GM12801 (cell line): Measurements from ENCODE around the gene RAB17.

Experiments used
- TF ChIP-seq, protein P1 (sequence below): IDR thresholded peaks from one replicate; pipeline ENCODE4 v1.5.1; 2011; ENCODE audit warnings: control low read depth; ENCODE audit not compliant: insufficient read length; ENCODE audit errors: extremely low read depth

The RAB17 gene

DNA sequence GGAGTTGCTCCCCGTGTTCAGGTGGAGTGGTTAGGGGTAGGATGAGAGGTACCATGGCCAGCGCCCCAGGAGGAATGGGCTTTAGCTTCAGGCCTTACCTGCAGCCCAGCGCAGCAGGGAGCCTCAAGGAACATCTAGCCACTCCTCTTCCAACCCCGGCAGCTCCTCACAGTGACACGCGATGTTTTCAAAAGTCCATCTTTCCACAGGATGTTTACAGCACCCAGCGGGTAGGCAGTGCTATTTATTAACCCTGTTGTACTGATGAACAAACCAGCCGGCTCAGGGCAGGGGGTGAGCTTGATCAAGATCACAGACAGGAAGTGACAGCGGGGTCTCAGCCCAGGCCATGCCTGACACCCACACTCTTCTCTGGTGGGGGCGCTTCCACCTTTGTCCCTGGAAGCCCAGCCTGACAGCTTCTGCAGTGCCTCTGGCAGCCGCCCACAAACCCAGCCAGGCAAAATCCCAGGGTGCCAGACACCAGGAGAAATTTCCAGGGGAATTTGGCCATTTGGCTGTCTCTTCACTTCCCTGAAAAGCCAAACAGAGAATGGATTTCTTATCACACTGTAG, 42.6 kb downstream of the RAB17 start:
- TF ChIP-seq, protein P1, sequence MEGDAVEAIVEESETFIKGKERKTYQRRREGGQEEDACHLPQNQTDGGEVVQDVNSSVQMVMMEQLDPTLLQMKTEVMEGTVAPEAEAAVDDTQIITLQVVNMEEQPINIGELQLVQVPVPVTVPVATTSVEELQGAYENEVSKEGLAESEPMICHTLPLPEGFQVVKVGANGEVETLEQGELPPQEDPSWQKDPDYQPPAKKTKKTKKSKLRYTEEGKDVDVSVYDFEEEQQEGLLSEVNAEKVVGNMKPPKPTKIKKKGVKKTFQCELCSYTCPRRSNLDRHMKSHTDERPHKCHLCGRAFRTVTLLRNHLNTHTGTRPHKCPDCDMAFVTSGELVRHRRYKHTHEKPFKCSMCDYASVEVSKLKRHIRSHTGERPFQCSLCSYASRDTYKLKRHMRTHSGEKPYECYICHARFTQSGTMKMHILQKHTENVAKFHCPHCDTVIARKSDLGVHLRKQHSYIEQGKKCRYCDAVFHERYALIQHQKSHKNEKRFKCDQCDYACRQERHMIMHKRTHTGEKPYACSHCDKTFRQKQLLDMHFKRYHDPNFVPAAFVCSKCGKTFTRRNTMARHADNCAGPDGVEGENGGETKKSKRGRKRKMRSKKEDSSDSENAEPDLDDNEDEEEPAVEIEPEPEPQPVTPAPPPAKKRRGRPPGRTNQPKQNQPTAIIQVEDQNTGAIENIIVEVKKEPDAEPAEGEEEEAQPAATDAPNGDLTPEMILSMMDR, result no peak

DNA sequence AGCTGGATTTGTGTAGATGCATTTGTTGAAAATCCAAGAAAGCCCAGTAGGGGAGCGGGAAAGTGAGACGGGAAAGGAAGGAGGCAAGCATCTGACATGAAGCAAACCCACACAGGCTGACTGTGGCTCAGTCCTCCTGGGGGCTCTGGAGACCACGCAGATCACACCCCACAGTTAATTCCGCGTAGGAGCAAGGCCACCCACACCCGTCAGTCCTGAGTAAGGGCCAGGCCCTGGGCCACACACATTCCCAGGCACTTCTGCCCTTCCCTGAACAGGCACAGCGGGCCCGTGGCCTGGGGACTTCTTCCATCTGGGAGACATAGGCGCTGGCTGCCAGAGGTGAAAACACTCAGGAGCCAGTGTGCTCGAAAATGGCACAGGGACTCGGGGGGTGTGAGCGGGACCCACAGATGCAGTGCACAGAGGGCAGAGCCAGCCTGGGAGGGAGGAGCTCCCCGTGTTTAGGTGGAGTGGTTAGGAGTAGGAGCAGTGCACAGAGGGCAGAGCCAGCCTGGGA, 43.6 kb downstream of the RAB17 start:
- TF ChIP-seq, protein P1, result no peak

DNA sequence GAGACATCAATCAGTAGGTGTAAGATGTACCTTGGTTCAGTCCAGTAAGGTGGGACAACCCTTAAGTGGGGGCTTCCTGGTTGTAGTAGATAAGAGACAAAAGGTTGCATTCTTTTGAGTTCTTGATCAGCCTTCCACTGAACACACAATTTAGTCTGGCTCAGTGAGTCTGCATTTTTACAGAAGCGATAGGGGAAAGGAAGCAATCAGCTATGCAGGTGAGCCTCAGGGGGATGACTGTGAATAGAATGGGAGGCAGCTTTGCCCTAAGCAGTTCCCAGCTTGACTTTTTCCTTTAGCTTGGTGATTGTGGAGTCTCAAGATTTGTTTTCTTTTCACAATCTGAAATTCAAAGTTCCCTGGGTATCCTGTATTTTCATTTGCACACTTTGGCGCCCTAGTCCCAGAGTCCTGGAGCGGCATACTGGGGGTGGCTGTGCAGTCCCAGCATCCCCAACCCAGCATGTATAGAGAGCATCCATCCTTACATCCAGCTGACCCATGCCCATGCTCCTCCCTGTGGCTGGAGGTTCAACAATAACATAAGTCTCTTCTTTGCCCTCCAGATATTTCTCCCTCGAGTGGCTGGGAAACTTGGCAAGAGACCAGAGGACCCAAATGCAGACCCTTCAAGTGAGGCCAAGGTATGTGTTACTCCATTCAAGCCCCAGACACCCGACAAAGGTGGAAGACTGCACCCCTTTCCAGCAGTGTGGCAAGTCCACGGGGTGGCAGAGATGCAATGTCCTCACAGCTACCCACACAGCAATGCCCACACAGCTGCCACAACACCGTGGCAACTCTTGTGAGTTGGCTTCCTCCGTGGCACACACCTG, 44.3 kb downstream of the RAB17 start:
- TF ChIP-seq, protein P1, result no peak

DNA sequence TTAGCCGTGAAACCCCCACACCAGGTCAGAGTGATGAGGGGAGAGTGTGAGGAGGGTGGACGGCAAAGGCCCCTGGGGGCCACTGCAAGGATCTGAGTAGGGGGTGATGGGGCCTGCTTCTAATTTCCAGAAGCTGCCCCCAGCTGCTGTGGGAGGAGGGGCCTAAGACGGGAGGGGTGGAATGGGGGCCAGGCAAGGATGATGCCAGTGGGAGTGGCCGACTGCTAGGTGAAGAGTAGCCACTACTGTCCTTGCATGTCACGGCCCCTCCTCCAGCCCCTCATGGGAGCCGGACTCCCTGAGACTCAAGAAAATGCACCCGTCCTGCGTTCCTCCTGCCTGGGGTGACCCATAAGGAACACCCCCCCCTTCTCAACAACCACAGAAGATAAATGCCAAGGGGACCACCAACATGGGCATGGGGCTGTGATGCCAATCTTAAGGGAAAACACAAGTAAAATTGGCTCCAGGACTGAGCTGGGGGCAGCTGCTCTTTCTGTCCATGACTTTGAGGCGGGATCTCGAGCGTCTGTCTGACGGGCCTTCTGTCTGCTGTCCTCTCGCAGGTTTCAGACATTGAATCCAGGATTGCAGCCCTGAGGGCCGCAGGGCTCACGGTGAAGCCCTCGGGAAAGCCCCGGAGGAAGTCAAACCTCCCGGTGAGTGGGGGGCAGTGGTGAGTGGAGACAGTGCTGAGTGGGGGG, 48.4 kb downstream of the RAB17 start:
- TF ChIP-seq, protein P1, result no peak

DNA sequence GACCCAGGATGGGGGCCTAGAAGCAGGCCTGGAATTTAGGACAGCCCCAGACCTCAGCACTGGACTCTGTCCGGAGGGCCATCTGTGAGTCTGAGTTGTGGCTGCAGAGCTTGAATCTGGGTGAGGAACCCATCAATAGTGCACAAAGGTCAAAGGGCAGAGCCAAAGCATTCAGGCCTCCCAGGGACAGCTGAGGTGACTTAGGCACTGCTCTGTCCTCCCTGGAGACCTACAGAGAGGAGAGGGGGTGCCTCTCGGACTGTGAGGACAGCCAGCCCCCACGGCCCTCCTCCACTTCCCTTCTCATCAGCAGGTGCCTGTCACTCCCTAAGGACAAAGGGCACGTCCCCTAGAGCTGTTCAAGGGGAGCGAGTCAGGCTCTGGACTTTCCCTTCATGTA, 49.3 kb downstream of the RAB17 start:
- TF ChIP-seq, protein P1, result no peak

DNA sequence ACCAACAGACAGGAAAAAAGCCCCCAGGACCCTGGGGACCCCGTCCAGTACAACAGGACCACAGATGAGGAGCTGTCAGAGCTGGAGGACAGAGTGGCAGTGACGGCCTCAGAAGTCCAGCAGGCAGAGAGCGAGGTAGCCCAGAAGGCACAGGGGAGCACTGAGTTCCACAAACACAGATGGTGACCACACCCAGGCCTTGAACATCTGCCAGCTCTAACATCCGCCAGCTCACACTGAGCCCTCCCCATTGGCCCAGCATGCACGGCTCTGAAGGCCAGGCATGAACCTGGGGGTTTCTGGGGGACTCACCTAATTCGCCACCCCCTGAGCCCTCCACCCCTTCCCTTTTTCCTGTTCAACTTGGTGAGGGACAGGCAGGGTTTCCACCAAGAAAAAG, 49.7 kb downstream of the RAB17 start:
- TF ChIP-seq, protein P1, result no peak

DNA sequence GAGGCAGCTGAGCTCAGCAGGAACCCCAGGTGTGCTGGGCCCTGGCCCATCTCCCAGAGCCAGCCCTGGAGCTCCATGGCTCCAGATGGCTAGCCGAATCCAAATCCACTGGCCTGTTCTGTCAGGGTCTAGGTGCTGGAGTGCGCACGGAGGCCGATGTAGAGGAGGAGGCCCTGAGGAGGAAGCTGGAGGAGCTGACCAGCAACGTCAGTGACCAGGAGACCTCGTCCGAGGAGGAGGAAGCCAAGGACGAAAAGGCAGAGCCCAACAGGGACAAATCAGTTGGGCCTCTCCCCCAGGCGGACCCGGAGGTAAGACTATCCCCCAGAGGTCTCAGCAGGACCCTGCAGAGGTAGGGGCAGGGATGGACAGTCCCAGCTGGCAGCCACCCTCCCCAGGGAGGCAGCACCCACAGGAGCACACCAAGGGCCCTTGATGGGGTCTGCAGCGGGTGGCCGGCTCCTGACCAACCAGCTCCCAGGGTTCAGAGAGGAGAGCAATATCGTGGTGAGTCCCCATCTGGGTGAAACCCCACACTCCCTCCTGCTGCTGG, 50.2 kb downstream of the RAB17 start:
- TF ChIP-seq, protein P1, result no peak
